Sigmoid colon (tissue), 7 donors: ENCODE measurements around the gene IL18. TPM values are rescaled to one million over a fixed set of nuclear protein-coding genes. Genes with fewer than 3 reads are reported as not detected.

Source experiments
- DNase-seq: peaks from one replicate; pipeline ENCODE4 v3.0.0-alpha.2; 2019
- H3K27ac ChIP-seq, 4 donors: fragments of 200-600 bp; sonication (generic); one replicate each; pipeline ENCODE4 v1.5.1; 2016 to 2019; ENCODE audit warnings: mild to moderate bottlenecking in 1 of 4
- H3K27me3 ChIP-seq, 3 donors: fragments of 200-600 bp; sonication (generic); one replicate each; pipeline ENCODE4 v1.5.1; 2019; ENCODE audit warnings: mild to moderate bottlenecking in 1 of 3
- H3K36me3 ChIP-seq, 4 donors: fragments of 200-600 bp; sonication (generic); one replicate each; pipeline ENCODE4 v1.5.1; 2016 to 2019
- H3K4me1 ChIP-seq, 4 donors: fragments of 200-600 bp; sonication (generic); one replicate each; pipeline ENCODE4 v1.5.1; 2017 to 2019
- H3K4me3 ChIP-seq, 4 donors: fragments of 200-600 bp; sonication (generic); one replicate each; pipeline ENCODE4 v1.5.1; 2017 to 2019; ENCODE audit warnings: mild to moderate bottlenecking in 2 of 4, moderate library complexity in 1 of 4
- H3K9me3 ChIP-seq, 4 donors: fragments of 200-600 bp in 3 of 4; sonication (generic) in 3 of 4; one replicate each; pipeline versions ENCODE4 v1.5.1 to v1.6.1; 2013 to 2019
- EP300 ChIP-seq, 4 donors: sonication (generic); formaldehyde crosslinking; IDR thresholded peaks; one replicate each; pipeline ENCODE4 v1.6.1; 2017; ENCODE audit warnings: antibody characterized with exemption in 4 of 4
- POLR2A ChIP-seq, 2 donors: fragments of 450-650 bp; IDR thresholded peaks; one replicate each; pipeline ENCODE4 v1.6.1; 2016; ENCODE audit warnings: antibody characterized with exemption in 2 of 2, mild to moderate bottlenecking in 2 of 2, moderate library complexity in 2 of 2
- POLR2AphosphoS5 ChIP-seq, 4 donors: sonication (generic); formaldehyde crosslinking; IDR thresholded peaks; one replicate each; pipeline ENCODE4 v1.6.1; 2017; ENCODE audit warnings: antibody characterized with exemption in 4 of 4
- WGBS, 2 donors: extraction: QIAGEN DNeasy Blood & Tissue Kit; methylation state at CpG; one replicate each; pipeline ENCODE4 v1.1.7; 2013; 5-methylcytosine and 5-hydroxymethylcytosine counted together
- intact Hi-C: fragments of 100-400 bp; cut with DNase I; formaldehyde crosslinking; loops from one replicate; pipeline ENCODE4 v1.15.1; 2023
- polyA plus RNA-seq, 3 donors: library from polyadenylated mRNA; stranded (reverse); fragments of 200-250 nt; gene quantifications; one replicate each; pipeline ENCODE4 v1.2.3, GENCODE V29; 2013
- total RNA-seq, 4 donors: library from RNA; depleted of rRNA; stranded (reverse); fragments of >200 nt; gene quantifications; one replicate each; pipeline ENCODE4 v1.1.0, GENCODE V29; 2016
- TF ChIP-seq, protein P1 (sequence below), 4 experiments: fragments of 450-650 bp in 3 of 4; fragments of 200-600 bp in 1 of 4; IDR thresholded peaks; one replicate each; pipeline ENCODE4 v1.5.1; 2016 to 2019; ENCODE audit warnings: antibody characterized with exemption in 4 of 4, mild to moderate bottlenecking in 3 of 4, moderate library complexity in 2 of 4
- donor health status: healthy with polysubstance abuse.
- donor health status: Bipolar disorder and iron deficiency.
- donor health status: healthy.

The IL18 gene
- 10 to 100 TPM in 2 of 4 donors, 1 to 10 TPM in 2; 5.8 to 18.6 (median 10.8) TPM for total RNA-seq
- polyA plus RNA-seq, result 100 to 1,000 TPM; 114 to 211 (median 129) TPM

DNA sequence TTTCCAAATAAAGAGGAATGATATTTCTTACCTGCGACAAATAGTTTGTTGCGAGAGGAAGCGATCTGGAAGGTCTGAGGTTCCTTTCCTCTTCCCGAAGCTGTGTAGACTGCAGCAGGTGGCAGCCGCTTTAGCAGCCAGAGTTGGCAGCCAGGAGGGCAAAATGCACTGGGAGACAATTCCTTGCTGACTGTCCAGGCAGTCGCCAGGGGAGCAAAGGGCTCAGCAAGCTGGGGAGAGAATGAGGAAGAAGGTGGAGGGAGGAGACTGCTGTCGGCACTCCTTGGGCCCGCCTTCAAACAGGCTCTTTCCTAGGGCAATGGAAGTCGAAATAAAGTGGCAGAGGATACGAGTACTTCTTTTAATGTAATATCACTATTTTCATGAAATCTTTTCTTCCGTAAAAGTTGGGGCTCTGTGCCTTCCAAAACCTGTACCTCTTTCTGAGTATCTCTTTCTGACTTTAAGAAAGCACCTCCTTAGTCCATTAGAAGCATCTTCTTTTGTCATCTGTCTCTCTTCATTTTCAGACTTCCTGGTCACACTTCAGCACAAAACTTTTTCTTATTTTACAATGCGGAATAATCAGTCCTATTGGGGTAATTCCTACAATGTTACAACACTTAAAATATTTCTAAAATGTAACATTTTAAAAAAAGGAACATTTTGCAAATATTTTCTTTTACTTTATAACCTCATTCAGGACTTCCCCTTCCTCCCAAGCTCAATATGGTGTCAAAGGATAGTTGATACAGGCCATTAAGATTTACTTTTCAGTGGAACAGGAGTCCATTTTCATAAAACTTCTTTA is at the start of gene IL18:
Gene IL18, minus strand, starts transcription at position 220 of the 811 bp plus-strand sequence. CDS start 9,041 bp downstream, outside the sequence.
- intact Hi-C loops, result no loop called here
- H3K36me3 ChIP-seq, result no peaks in the 10 kb centered on the region
- H3K9me3 ChIP-seq, result no peaks in the 10 kb centered on the region
- peak within 1 kb of the TSS in 1 of 4 donors; percentile 33 for H3K27ac ChIP-seq
- peaks cover 0 to 8% (median 0%) of the 10 kb centered on the region in 4 donors for H3K4me1 ChIP-seq
- H3K27me3 ChIP-seq, result no peaks in the 10 kb centered on the region
- peak within 1 kb of the TSS in 3 of 4 donors; percentile 5 to 34 (median 8) for H3K4me3 ChIP-seq
- TF ChIP-seq POLR2AphosphoS5 (IDR thresholded peaks at IDR 0.05) (peak in 2 of 4 donors; percentile 21 to 53), POLR2A (IDR thresholded peaks at IDR 0.05) (peak in 1 of 2 donors; percentile 36), EP300 (IDR thresholded peaks at IDR 0.05) (no peak)
- TF ChIP-seq, protein P1, sequence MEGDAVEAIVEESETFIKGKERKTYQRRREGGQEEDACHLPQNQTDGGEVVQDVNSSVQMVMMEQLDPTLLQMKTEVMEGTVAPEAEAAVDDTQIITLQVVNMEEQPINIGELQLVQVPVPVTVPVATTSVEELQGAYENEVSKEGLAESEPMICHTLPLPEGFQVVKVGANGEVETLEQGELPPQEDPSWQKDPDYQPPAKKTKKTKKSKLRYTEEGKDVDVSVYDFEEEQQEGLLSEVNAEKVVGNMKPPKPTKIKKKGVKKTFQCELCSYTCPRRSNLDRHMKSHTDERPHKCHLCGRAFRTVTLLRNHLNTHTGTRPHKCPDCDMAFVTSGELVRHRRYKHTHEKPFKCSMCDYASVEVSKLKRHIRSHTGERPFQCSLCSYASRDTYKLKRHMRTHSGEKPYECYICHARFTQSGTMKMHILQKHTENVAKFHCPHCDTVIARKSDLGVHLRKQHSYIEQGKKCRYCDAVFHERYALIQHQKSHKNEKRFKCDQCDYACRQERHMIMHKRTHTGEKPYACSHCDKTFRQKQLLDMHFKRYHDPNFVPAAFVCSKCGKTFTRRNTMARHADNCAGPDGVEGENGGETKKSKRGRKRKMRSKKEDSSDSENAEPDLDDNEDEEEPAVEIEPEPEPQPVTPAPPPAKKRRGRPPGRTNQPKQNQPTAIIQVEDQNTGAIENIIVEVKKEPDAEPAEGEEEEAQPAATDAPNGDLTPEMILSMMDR (IDR thresholded peaks at IDR 0.05), result no peak
- DNase-seq, result peak; percentile 68
- 10 to 44% methylated on average over 12 of the region's 12 CpGs for WGBS, 2 donors

- H3K27me3 ChIP-seq, result no peaks in the 10 kb centered on the region
- intact Hi-C loops, result no loop called here
Observed at GRCh38 chr11:112212710-112213109, 48.8 kb upstream of the IL18 start.

GRCh38 chr11:112212290-112212689 is 48.4 kb upstream of the IL18 start:
- no peak for DNase-seq
- no peaks in the 10 kb centered on the region for H3K4me1 ChIP-seq
- no peaks in the 10 kb centered on the region for H3K36me3 ChIP-seq
- H3K9me3 ChIP-seq, result no peaks in the 10 kb centered on the region
- intact Hi-C loops, result no loop called here
- WGBS, 2 donors, result 98 to 99% methylated on average over 3 of the region's 3 CpGs
- TF ChIP-seq POLR2A (IDR thresholded peaks at IDR 0.05) (no peak), POLR2AphosphoS5 (IDR thresholded peaks at IDR 0.05) (no peak), EP300 (IDR thresholded peaks at IDR 0.05) (no peak)
- TF ChIP-seq, protein P1 (IDR thresholded peaks at IDR 0.05), result no peak
- no peak overlapping the region for H3K4me3 ChIP-seq
- no peak overlapping the region for H3K27ac ChIP-seq
- no peaks in the 10 kb centered on the region for H3K27me3 ChIP-seq

More at GRCh38 chr11:112212710-112213109, 48.8 kb upstream of the IL18 start:
- TF ChIP-seq, protein P1 (IDR thresholded peaks at IDR 0.05), result no peak
- TF ChIP-seq EP300 (IDR thresholded peaks at IDR 0.05) (no peak), POLR2AphosphoS5 (IDR thresholded peaks at IDR 0.05) (no peak), POLR2A (IDR thresholded peaks at IDR 0.05) (no peak)
- Histone ChIP-seq H3K4me1 (no peaks in the 10 kb centered on the region), H3K36me3 (no peaks in the 10 kb centered on the region), H3K27ac (no peak overlapping the region), H3K4me3 (no peak overlapping the region), H3K9me3 (no peaks in the 10 kb centered on the region)
- DNase-seq, result no peak

DNA sequence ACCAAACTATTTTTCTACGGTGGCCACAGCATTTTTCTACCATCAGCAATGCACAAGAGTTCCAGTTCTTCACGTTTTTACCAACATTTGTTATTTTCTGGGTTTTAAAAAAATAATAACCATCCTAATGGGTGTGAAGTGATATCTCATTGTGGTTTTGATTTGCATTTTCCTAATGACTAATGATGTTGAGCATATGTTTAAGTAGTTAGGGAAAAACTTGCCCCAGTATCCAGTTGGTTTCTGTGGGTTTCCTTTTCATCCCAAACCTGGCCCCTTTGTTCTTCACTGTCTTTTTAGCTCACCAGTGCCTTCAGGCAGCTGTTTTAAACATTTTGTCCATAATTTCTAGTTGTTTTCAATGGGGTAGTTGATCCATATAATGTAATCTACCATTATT is 47.6 kb upstream of the IL18 start:
- WGBS, 2 donors, result 40 to 68% methylated on average over 2 of the region's 2 CpGs
- no peak for DNase-seq
- no peak overlapping the region for H3K4me3 ChIP-seq
- H3K36me3 ChIP-seq, result no peaks in the 10 kb centered on the region
- no peak for TF ChIP-seq POLR2AphosphoS5 (IDR thresholded peaks at IDR 0.05)
- TF ChIP-seq, protein P1 (IDR thresholded peaks at IDR 0.05), result no peak
- TF ChIP-seq POLR2A (IDR thresholded peaks at IDR 0.05), result no peak
- no peak for TF ChIP-seq EP300 (IDR thresholded peaks at IDR 0.05)
- H3K27me3 ChIP-seq, result no peaks in the 10 kb centered on the region
- no peaks in the 10 kb centered on the region for H3K9me3 ChIP-seq
- no peaks in the 10 kb centered on the region for H3K4me1 ChIP-seq
- intact Hi-C loops, result no loop called here
- no peak overlapping the region for H3K27ac ChIP-seq
